ENCODE data around the gene GALNT14.

The GALNT14 gene

DNA sequence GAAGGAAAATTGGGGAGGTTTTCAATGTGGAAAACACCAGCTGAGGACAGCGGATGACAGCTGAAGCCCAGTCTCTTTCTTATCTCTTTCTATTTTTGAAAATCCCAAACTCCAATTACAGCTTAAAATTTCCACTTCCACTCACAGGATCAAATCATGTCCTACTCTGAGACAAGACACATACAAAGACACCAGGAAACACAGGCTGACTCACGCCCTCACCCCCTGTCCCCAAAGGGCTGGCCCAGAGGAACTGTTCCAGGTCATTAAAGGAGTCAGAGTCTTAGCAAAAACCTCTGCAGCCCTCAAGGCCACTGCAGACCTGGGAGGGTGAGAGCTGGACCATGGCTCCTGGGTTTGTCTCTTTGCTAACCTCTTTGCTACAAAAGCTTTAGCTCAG is 187.9 kb downstream of the GALNT14 start:
- no peaks in the 10 kb centered on the region for H3K27me3 ChIP-seq (ENCODE audit: insufficient read depth, low read depth)
- no peak overlapping the region for H3K27ac ChIP-seq

DNA sequence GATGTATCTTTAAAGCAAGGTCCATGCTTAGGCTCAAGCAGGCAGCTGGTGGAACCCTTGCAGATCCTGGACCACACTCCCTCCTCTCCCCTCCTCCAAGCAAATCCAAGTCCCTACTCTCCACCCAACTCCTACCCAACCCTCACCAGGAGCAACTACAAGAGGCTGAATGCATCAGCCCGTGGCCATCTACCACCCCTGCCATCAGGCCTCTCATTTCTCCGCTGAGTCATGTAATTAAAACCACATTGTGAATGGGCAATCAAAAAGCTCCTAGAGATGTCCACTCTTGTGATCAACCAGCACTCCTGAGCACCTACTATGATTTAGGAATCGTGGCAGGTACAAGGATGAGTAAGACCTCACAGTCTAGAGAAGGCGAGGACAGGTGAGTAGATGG is 188.8 kb downstream of the GALNT14 start:
- Histone ChIP-seq H2AFZ (ENCODE audit: low read depth) (no peak overlapping the region), H3K27ac (no peak overlapping the region), H3K4me1 (ENCODE audit: low read depth, poor library complexity, severe bottlenecking) (no peaks in the 10 kb centered on the region), H3K4me2 (no peak overlapping the region), H4K20me1 (ENCODE audit: insufficient read depth) (no peaks in the 10 kb centered on the region), H3K4me3 (IDR thresholded peaks at IDR 0.05; ENCODE audit: insufficient read depth, low read depth, low read length) (no peak overlapping the region), H3K79me2 (ENCODE audit: insufficient read depth, low read depth) (no peaks in the 10 kb centered on the region), H3K27me3 (ENCODE audit: insufficient read depth, low read depth) (no peaks in the 10 kb centered on the region), H3K36me3 (ENCODE audit: insufficient read depth) (no peaks in the 10 kb centered on the region; the same call in 1 of the 2 replicates), H3K9ac (no peak overlapping the region)
- TF ChIP-seq, protein P1, sequence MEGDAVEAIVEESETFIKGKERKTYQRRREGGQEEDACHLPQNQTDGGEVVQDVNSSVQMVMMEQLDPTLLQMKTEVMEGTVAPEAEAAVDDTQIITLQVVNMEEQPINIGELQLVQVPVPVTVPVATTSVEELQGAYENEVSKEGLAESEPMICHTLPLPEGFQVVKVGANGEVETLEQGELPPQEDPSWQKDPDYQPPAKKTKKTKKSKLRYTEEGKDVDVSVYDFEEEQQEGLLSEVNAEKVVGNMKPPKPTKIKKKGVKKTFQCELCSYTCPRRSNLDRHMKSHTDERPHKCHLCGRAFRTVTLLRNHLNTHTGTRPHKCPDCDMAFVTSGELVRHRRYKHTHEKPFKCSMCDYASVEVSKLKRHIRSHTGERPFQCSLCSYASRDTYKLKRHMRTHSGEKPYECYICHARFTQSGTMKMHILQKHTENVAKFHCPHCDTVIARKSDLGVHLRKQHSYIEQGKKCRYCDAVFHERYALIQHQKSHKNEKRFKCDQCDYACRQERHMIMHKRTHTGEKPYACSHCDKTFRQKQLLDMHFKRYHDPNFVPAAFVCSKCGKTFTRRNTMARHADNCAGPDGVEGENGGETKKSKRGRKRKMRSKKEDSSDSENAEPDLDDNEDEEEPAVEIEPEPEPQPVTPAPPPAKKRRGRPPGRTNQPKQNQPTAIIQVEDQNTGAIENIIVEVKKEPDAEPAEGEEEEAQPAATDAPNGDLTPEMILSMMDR (conservative IDR thresholded peaks at IDR 0.05; ENCODE audit: low read depth, low read length), result no peak

More for the DNA sequence above, 187.9 kb downstream of the GALNT14 start:
- H4K20me1 ChIP-seq (ENCODE audit: insufficient read depth), result no peaks in the 10 kb centered on the region
- no peak overlapping the region for H3K4me2 ChIP-seq
- H3K79me2 ChIP-seq (ENCODE audit: insufficient read depth, low read depth), result no peaks in the 10 kb centered on the region
- TF ChIP-seq, protein P1 (conservative IDR thresholded peaks at IDR 0.05; ENCODE audit: low read depth, low read length), result no peak
- H2AFZ ChIP-seq (ENCODE audit: low read depth), result no peak overlapping the region
- H3K36me3 ChIP-seq (ENCODE audit: insufficient read depth), result no peaks in the 10 kb centered on the region; the same call in 1 of the 2 replicates
- H3K4me3 ChIP-seq (IDR thresholded peaks at IDR 0.05; ENCODE audit: insufficient read depth, low read depth, low read length), result no peak overlapping the region
- H3K9ac ChIP-seq, result no peak overlapping the region
- no peaks in the 10 kb centered on the region for H3K4me1 ChIP-seq (ENCODE audit: low read depth, poor library complexity, severe bottlenecking)

GRCh38 chr2:30948857-30949256 is 189.4 kb downstream of the GALNT14 start:
- Histone ChIP-seq H3K27ac (no peak overlapping the region), H4K20me1 (ENCODE audit: insufficient read depth) (no peaks in the 10 kb centered on the region), H3K4me1 (ENCODE audit: low read depth, poor library complexity, severe bottlenecking) (no peaks in the 10 kb centered on the region), H3K27me3 (ENCODE audit: insufficient read depth, low read depth) (no peaks in the 10 kb centered on the region), H2AFZ (ENCODE audit: low read depth) (no peak overlapping the region), H3K4me3 (IDR thresholded peaks at IDR 0.05; ENCODE audit: insufficient read depth, low read depth, low read length) (no peak overlapping the region), H3K4me2 (no peak overlapping the region), H3K9ac (no peak overlapping the region), H3K36me3 (ENCODE audit: insufficient read depth) (no peaks in the 10 kb centered on the region; the same call in 1 of the 2 replicates), H3K79me2 (ENCODE audit: insufficient read depth, low read depth) (no peaks in the 10 kb centered on the region)
- TF ChIP-seq, protein P1 (conservative IDR thresholded peaks at IDR 0.05; ENCODE audit: low read depth, low read length), result no peak

GRCh38 chr2:30948130-30948529 is 190.1 kb downstream of the GALNT14 start:
- Histone ChIP-seq H3K4me2 (no peak overlapping the region), H3K36me3 (ENCODE audit: insufficient read depth) (no peaks in the 10 kb centered on the region; the same call in 1 of the 2 replicates), H3K79me2 (ENCODE audit: insufficient read depth, low read depth) (no peaks in the 10 kb centered on the region), H3K9ac (no peak overlapping the region), H3K4me3 (IDR thresholded peaks at IDR 0.05; ENCODE audit: insufficient read depth, low read depth, low read length) (no peak overlapping the region), H4K20me1 (ENCODE audit: insufficient read depth) (no peaks in the 10 kb centered on the region), H3K27me3 (ENCODE audit: insufficient read depth, low read depth) (no peaks in the 10 kb centered on the region), H3K27ac (no peak overlapping the region), H3K4me1 (ENCODE audit: low read depth, poor library complexity, severe bottlenecking) (no peaks in the 10 kb centered on the region), H2AFZ (ENCODE audit: low read depth) (no peak overlapping the region)
- TF ChIP-seq, protein P1 (conservative IDR thresholded peaks at IDR 0.05; ENCODE audit: low read depth, low read length), result no peak

All from KMS-11 (cell line).